Measurements from ENCODE around the gene SYNM. TPM values are rescaled to one million over a fixed set of nuclear protein-coding genes. Genes with fewer than 3 reads are reported as not detected.

SYNM gene
- total RNA-seq, 4 donors from 2014 or later = 98.3 to 414 (median 158) TPM

DNA sequence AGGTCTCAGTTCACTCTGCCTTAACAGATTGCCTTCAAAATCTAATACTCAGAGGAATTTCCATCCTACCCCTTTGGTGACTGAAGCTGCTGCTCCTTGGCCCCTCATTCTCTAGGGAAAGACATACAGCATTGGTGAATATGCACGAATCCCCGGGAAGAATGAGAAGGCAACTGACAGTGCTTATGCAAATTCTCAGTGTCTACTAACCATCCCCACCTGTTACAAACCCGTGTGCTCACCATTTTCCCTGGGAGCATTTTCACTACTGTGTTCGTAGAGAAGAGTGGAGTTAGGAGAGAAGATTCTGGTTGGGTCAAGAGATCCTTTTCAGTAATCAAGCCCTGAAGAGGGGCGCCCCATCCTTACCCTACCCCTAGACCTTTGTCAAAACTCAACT is 37.7 kb downstream of the SYNM start:
- Histone ChIP-seq H3K36me3 (no peaks in the 10 kb centered on the region), H3K9me3 (no peaks in the 10 kb centered on the region), H3K27ac (peak overlapping the region; percentile 6 to 91 (median 79)), H3K4me3 (no peak overlapping the region), H3K4me1 (peaks cover 11 to 26% (median 17%) of the 10 kb centered on the region in 4 donors), H3K27me3 (no peaks in the 10 kb centered on the region)
- DNase-seq = no peak
- no peak for TF ChIP-seq EP300 (IDR thresholded peaks at IDR 0.05; ENCODE audit: low read depth)
- TF ChIP-seq CTCF (IDR thresholded peaks at IDR 0.05) = no peak
- TF ChIP-seq POLR2AphosphoS5 (IDR thresholded peaks at IDR 0.05) = no peak
- no peak for TF ChIP-seq POLR2A (IDR thresholded peaks at IDR 0.05)
- 78% methylated on average over 5 of the region's 5 CpGs; no CpG with 5 or more reads in 1 of the 2 donors for WGBS, 2 donors (ENCODE audit: low coverage in 1 of 2)
- intact Hi-C loops (cut with DNase I; ENCODE audit: low total_unique reads) (loop anchor here (5.0 kb wide), 1 partner anchor 125 kb away; no protein-coding TSS in a partner anchor), in situ Hi-C loops (cut with MboI; ENCODE audit: low pct_ligation_motif_present in 1 of 4, low pct_unique_long_range_greater_than_20kb in 1 of 4, low sequenced_read_pairs in 3 of 4) (no loop called here)

DNA sequence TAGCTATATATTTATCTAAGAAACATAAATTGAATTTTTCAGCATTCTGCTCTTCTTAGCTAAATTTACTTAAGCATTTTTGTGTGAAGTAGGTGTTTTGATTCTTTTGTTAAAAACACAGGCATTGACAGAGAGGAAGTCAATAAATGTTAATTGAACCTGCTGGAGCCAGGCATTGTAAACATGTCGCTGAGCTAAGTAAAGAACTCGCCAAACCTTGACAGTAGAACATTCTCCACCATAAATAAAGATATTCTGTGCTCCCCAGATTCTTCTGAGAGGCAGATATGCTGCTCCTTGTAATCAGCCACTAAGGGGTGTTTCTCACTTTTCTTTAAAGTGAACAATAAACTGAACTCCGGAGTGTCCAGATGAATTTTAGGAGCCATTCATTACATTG is 38.4 kb downstream of the SYNM start:
- WGBS, 2 donors (ENCODE audit: low coverage in 1 of 2) = 39 to 50% methylated on average over 2 to 3 of the region's 3 CpGs
- Histone ChIP-seq H3K27ac (peak overlapping the region; percentile 41 to 91 (median 79)), H3K4me3 (no peak overlapping the region), H3K27me3 (no peaks in the 10 kb centered on the region), H3K36me3 (no peaks in the 10 kb centered on the region), H3K4me1 (peaks cover 11 to 26% (median 17%) of the 10 kb centered on the region in 4 donors), H3K9me3 (no peaks in the 10 kb centered on the region)
- in situ Hi-C loops (cut with MboI; ENCODE audit: low pct_ligation_motif_present in 1 of 4, low pct_unique_long_range_greater_than_20kb in 1 of 4, low sequenced_read_pairs in 3 of 4) (no loop called here), intact Hi-C loops (cut with DNase I; ENCODE audit: low total_unique reads) (loop anchor here (5.0 kb wide), 1 partner anchor 126 kb away; no protein-coding TSS in a partner anchor)
- TF ChIP-seq POLR2AphosphoS5 (IDR thresholded peaks at IDR 0.05) (no peak), CTCF (IDR thresholded peaks at IDR 0.05) (no peak), POLR2A (IDR thresholded peaks at IDR 0.05) (no peak), EP300 (IDR thresholded peaks at IDR 0.05; ENCODE audit: low read depth) (no peak)
- no peak for DNase-seq

- Histone ChIP-seq H3K36me3 (no peaks in the 10 kb centered on the region), H3K4me1 (peaks cover 11 to 26% (median 17%) of the 10 kb centered on the region in 4 donors), H3K9me3 (no peaks in the 10 kb centered on the region), H3K27me3 (no peaks in the 10 kb centered on the region), H3K27ac (peak overlapping the region; percentile 44 to 91 (median 79)), H3K4me3 (no peak overlapping the region)
- TF ChIP-seq CTCF (IDR thresholded peaks at IDR 0.05) = no peak
- no peak for TF ChIP-seq POLR2A (IDR thresholded peaks at IDR 0.05)
- TF ChIP-seq EP300 (IDR thresholded peaks at IDR 0.05; ENCODE audit: low read depth) = peak; percentile 76
- TF ChIP-seq POLR2AphosphoS5 (IDR thresholded peaks at IDR 0.05) = peak; percentile 44 to 69 (median 65)
- intact Hi-C loops (cut with DNase I; ENCODE audit: low total_unique reads) (loop anchor here (5.0 kb wide), 1 partner anchor 127 kb away; no protein-coding TSS in a partner anchor), in situ Hi-C loops (cut with MboI; ENCODE audit: low pct_ligation_motif_present in 1 of 4, low pct_unique_long_range_greater_than_20kb in 1 of 4, low sequenced_read_pairs in 3 of 4) (no loop called here)
- WGBS, 2 donors (ENCODE audit: low coverage in 1 of 2) = 74% methylated on average over 7 of the region's 7 CpGs; no CpG with 5 or more reads in 1 of the 2 donors
- peak; percentile 54 for DNase-seq
These were observed 39.1 kb downstream of the SYNM start for GRCh38 chr15:99143655-99144610.

DNA sequence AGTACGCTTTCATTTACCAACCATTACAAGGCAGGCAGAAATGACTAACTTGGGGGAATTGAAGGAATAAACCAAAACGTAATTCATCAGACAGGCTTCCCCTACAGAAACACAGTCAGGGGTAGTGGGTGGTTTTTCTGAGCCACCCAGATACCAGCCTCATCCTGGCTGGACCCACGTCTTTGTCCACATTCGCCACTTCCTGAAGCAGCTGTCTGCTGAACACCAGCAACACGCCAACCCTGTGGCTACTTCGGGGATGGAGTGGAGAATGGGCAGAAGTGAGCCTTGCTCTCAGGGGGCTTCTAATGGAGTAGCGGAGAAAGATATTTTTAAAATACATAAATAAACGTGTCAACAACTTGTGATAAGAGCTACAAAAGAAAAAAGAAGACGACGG is 40.1 kb downstream of the SYNM start:
- Histone ChIP-seq H3K4me1 (peaks cover 11 to 26% (median 17%) of the 10 kb centered on the region in 4 donors), H3K4me3 (no peak overlapping the region), H3K36me3 (no peaks in the 10 kb centered on the region), H3K27me3 (no peaks in the 10 kb centered on the region), H3K27ac (peak overlapping the region; percentile 44 to 91 (median 79)), H3K9me3 (no peaks in the 10 kb centered on the region)
- no peak for DNase-seq
- WGBS, 2 donors (ENCODE audit: low coverage in 1 of 2) = 82 to 91% methylated on average over 2 to 10 of the region's 10 CpGs
- intact Hi-C loops (cut with DNase I; ENCODE audit: low total_unique reads) (loop anchor here (1.0 kb wide), 1 partner anchor 12 kb away; no protein-coding TSS in a partner anchor), in situ Hi-C loops (cut with MboI; ENCODE audit: low pct_ligation_motif_present in 1 of 4, low pct_unique_long_range_greater_than_20kb in 1 of 4, low sequenced_read_pairs in 3 of 4) (no loop called here)
- TF ChIP-seq POLR2AphosphoS5 (IDR thresholded peaks at IDR 0.05) (peak in 1 of 3 donors; percentile 34), CTCF (IDR thresholded peaks at IDR 0.05) (no peak)
